Endodermal cell (in vitro differentiated cells): ENCODE results near the gene B2M. TPM values are rescaled to one million over a fixed set of nuclear protein-coding genes. Genes with fewer than 3 reads are reported as not detected.

Experiments used
- DNase-seq: peaks from one replicate; pipeline ENCODE4 v3.0.0-alpha.2; 2017
- H3K27ac ChIP-seq: 2 replicates; pipeline ENCODE4 v1.5.1; 2013; ENCODE audit warnings: mild to moderate bottlenecking, low read depth, low read length, moderate library complexity
- H3K27me3 ChIP-seq: 2 replicates; pipeline ENCODE4 v1.6.1; 2013; ENCODE audit warnings: mild to moderate bottlenecking, low read length, moderate library complexity; ENCODE audit not compliant: insufficient read depth, control insufficient read depth, poor library complexity, severe bottlenecking
- H3K36me3 ChIP-seq: 2 replicates; pipeline ENCODE4 v1.7.0; 2013; ENCODE audit warnings: mild to moderate bottlenecking, low read length, moderate library complexity; ENCODE audit not compliant: control insufficient read depth, insufficient read depth
- H3K4me1 ChIP-seq: one replicate; pipeline ENCODE4 v1.7.0; 2013; ENCODE audit warnings: low read length; ENCODE audit not compliant: control insufficient read depth, insufficient read depth
- H3K4me3 ChIP-seq: 2 replicates; pipeline ENCODE4 v1.5.1; 2013; ENCODE audit warnings: mild to moderate bottlenecking, low read length, moderate library complexity
- H3K9ac ChIP-seq: 2 replicates; pipeline ENCODE4 v1.6.1; 2013; ENCODE audit warnings: mild to moderate bottlenecking, low read length, moderate library complexity; ENCODE audit not compliant: poor library complexity, severe bottlenecking; ENCODE audit errors: extremely low read depth
- H3K9me3 ChIP-seq: 2 replicates; pipeline ENCODE4 v1.6.1; 2013; ENCODE audit warnings: mild to moderate bottlenecking, low read length, moderate library complexity; ENCODE audit not compliant: control insufficient read depth
- H3K27ac Mint-ChIP-seq: 2 replicates; pipeline ENCODE4 v1.8.0; 2020; ENCODE audit warnings: mixed read lengths
- H3K27me3 Mint-ChIP-seq: 2 replicates; pipeline ENCODE4 v1.8.0; 2021; ENCODE audit warnings: mild to moderate bottlenecking, mixed read lengths; ENCODE audit not compliant: insufficient read depth
- H3K36me3 Mint-ChIP-seq: 2 replicates; pipeline ENCODE4 v1.8.0; 2020; ENCODE audit warnings: low read depth, mixed read lengths
- H3K4me1 Mint-ChIP-seq: 2 replicates; pipeline ENCODE4 v1.8.0; 2020; ENCODE audit warnings: mixed read lengths
- H3K4me3 Mint-ChIP-seq: 2 replicates; pipeline ENCODE4 v1.8.0; 2020; ENCODE audit warnings: mild to moderate bottlenecking, moderate library complexity, mixed read lengths
- H3K9me3 Mint-ChIP-seq: 2 replicates; pipeline ENCODE4 v1.8.0; 2020; ENCODE audit warnings: mild to moderate bottlenecking, mixed read lengths
- CTCF ChIP-seq: fragments of 200-600 bp; sonication (generic); conservative IDR thresholded peaks from 2 replicates; pipeline ENCODE4 v1.5.0; 2021; ENCODE audit warnings: antibody characterized with exemption, mild to moderate bottlenecking
- WGBS, 2 experiments: methylation state at CpG; one replicate each; pipeline versions ENCODE4 v1.1.5 to v1.1.7; 2013; ENCODE audit warnings: missing lambda C conversion rate in 2 of 2, mixed read lengths in 1 of 2; ENCODE audit not compliant: insufficient coverage in 1 of 2, insufficient read length in 1 of 2; 5-methylcytosine and 5-hydroxymethylcytosine counted together
- total RNA-seq, 2 donors: library from RNA; stranded (reverse); fragmentation: NEBNext Ultra II Directional in 1 of 2; extraction: Animal tissue kit (Norgen Biotek cat#: 25700) in 1 of 2; gene quantifications; 2 replicates in 1 of 2; 3 replicates in 1 of 2; pipeline ENCODE4 v1.2.1, GENCODE V29; 2021

The B2M gene
- total RNA-seq, 2 donors from 2014 or later = 66.5 to 74.3 TPM

- DNase-seq = no peak
- peaks cover 6% of the 10 kb centered on the region for H3K4me1 Mint-ChIP-seq
- no peak overlapping the region for H3K4me3 ChIP-seq
- no peak overlapping the region for H3K4me3 Mint-ChIP-seq
- no peak overlapping the region for H3K27ac Mint-ChIP-seq
- WGBS, 2 experiments = 88 to 97% methylated on average over 5 to 6 of the region's 6 CpGs
- H3K36me3 ChIP-seq = peaks cover 21% of the 10 kb centered on the region
- H3K27ac ChIP-seq = no peak overlapping the region
- H3K27me3 ChIP-seq = peaks cover 10% of the 10 kb centered on the region
- peaks cover 3% of the 10 kb centered on the region for H3K36me3 Mint-ChIP-seq
- no peak overlapping the region for H3K9ac ChIP-seq
- no peaks in the 10 kb centered on the region for H3K9me3 Mint-ChIP-seq
- no peaks in the 10 kb centered on the region for H3K4me1 ChIP-seq
- no peaks in the 10 kb centered on the region for H3K9me3 ChIP-seq
- TF ChIP-seq CTCF = no peak
- H3K27me3 Mint-ChIP-seq = peaks cover 9% of the 10 kb centered on the region
These were observed 4.0 kb downstream of the B2M start for GRCh38 chr15:44715142-44715796.

GRCh38 chr15:44715797-44716334 is 4.5 kb downstream of the B2M start:
- Histone ChIP-seq H3K9ac (no peak overlapping the region), H3K4me3 (no peak overlapping the region), H3K9me3 (no peaks in the 10 kb centered on the region), H3K4me1 (no peaks in the 10 kb centered on the region), H3K27me3 (peaks cover 10% of the 10 kb centered on the region), H3K36me3 (peaks cover 21% of the 10 kb centered on the region), H3K27ac (no peak overlapping the region)
- DNase-seq = no peak
- H3K4me3 Mint-ChIP-seq = no peak overlapping the region
- peaks cover 9% of the 10 kb centered on the region for H3K27me3 Mint-ChIP-seq
- H3K4me1 Mint-ChIP-seq = peaks cover 6% of the 10 kb centered on the region
- H3K27ac Mint-ChIP-seq = no peak overlapping the region
- peaks cover 3% of the 10 kb centered on the region for H3K36me3 Mint-ChIP-seq
- H3K9me3 Mint-ChIP-seq = no peaks in the 10 kb centered on the region
- no peak for TF ChIP-seq CTCF
- WGBS, 2 experiments = 97% methylated on average over 2 of the region's 2 CpGs; no CpG with 5 or more reads in 1 of the 2 experiments

GRCh38 chr15:44716983-44717602 is 5.8 kb downstream of the B2M start:
- H3K4me3 Mint-ChIP-seq = no peak overlapping the region
- WGBS, 2 experiments = 92 to 96% methylated on average over 2 of the region's 2 CpGs
- peaks cover 8% of the 10 kb centered on the region for H3K27me3 ChIP-seq
- H3K27ac ChIP-seq = no peak overlapping the region
- no peak overlapping the region for H3K9ac ChIP-seq
- H3K36me3 ChIP-seq = peaks cover 21% of the 10 kb centered on the region
- DNase-seq = no peak
- no peaks in the 10 kb centered on the region for H3K4me1 ChIP-seq
- H3K27me3 Mint-ChIP-seq = peaks cover 7% of the 10 kb centered on the region
- H3K27ac Mint-ChIP-seq = no peak overlapping the region
- H3K4me1 Mint-ChIP-seq = peaks cover 6% of the 10 kb centered on the region
- TF ChIP-seq CTCF = no peak
- peaks cover 3% of the 10 kb centered on the region for H3K36me3 Mint-ChIP-seq
- no peaks in the 10 kb centered on the region for H3K9me3 Mint-ChIP-seq
- no peak overlapping the region for H3K4me3 ChIP-seq
- no peaks in the 10 kb centered on the region for H3K9me3 ChIP-seq
